Testis (tissue), 2 donors: ENCODE measurements around the gene MAP1S.

ENCODE experiments used
- POLR2A ChIP-seq: fragments of 450-650 bp; IDR thresholded peaks from one replicate; pipeline ENCODE4 v1.6.1; 2017; ENCODE audit warnings: antibody characterized with exemption, mild to moderate bottlenecking, moderate library complexity
- TF ChIP-seq, protein P1 (sequence below), 3 experiments: fragments of 450-650 bp in 2 of 3; fragments of 200-600 bp in 1 of 3; sonication (generic) in 1 of 3; IDR thresholded peaks; one replicate each; pipeline ENCODE4 v1.5.1; 2016 to 2019; ENCODE audit warnings: antibody characterized with exemption in 3 of 3, mild to moderate bottlenecking in 2 of 3, moderate library complexity in 1 of 3

DNA sequence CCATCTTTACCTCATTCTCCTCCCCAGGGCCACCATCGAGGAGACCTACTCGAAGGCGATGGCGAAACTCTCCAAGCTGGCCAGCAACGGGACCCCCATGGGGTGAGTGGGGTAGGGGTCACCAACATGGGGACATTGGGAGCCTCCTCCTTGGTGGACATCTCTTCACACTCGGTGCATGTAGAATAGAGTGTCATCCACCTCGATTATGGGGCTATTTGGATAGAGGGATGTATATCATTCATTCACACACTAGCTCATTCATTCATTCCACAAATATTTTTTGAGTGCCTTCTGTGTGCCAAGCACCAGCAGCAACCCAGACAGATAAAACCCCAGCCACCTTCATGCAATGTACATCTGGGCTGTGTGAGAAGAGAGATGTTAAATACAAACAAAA lies 45.1 kb downstream of the MAP1S start:
- TF ChIP-seq, protein P1, sequence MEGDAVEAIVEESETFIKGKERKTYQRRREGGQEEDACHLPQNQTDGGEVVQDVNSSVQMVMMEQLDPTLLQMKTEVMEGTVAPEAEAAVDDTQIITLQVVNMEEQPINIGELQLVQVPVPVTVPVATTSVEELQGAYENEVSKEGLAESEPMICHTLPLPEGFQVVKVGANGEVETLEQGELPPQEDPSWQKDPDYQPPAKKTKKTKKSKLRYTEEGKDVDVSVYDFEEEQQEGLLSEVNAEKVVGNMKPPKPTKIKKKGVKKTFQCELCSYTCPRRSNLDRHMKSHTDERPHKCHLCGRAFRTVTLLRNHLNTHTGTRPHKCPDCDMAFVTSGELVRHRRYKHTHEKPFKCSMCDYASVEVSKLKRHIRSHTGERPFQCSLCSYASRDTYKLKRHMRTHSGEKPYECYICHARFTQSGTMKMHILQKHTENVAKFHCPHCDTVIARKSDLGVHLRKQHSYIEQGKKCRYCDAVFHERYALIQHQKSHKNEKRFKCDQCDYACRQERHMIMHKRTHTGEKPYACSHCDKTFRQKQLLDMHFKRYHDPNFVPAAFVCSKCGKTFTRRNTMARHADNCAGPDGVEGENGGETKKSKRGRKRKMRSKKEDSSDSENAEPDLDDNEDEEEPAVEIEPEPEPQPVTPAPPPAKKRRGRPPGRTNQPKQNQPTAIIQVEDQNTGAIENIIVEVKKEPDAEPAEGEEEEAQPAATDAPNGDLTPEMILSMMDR (IDR thresholded peaks at IDR 0.05): no peak
- TF ChIP-seq POLR2A: no peak
